OCI-LY7 (cell line): ENCODE measurements around the gene AGPAT2. TPM values are rescaled to one million over a fixed set of nuclear protein-coding genes. Genes with fewer than 3 reads are reported as not detected.
"Not testable (repeated sequence)": the region's sequence is repeated elsewhere in the genome, so short reads cannot be mapped to it uniquely, and the experiment has no call there.

ENCODE experiments used
- BruUV-seq: library from RNA; stranded (reverse); fragments of 400-500 nt; replicated peaks from 2 replicates; lab custom pipeline; 2021; lab: Mats Ljungman, UMichigan
- CTCF ChIA-PET: fragments of 300-600 bp; sonication (Branson Sonifier 250); formaldehyde crosslinking; loops from one replicate; lab custom pipeline; 2022; ENCODE audit warnings: antibody characterized with exemption; ENCODE audit not compliant: unreplicated experiment; lab: Charles Lee
- POLR2A ChIA-PET: fragments of 300-600 bp; sonication (Branson Sonifier 250); formaldehyde crosslinking; loops from one replicate; lab custom pipeline; 2022; ENCODE audit warnings: antibody characterized with exemption; lab: Charles Lee
- DNase-seq: peaks from one replicate; pipeline ENCODE4 v3.0.0-alpha.2; 2015; ENCODE audit warnings: low spot score
- H2AFZ ChIP-seq: fragments of 200-600 bp; sonication (generic), shearing (Covaris generic); 2 replicates; pipeline ENCODE4 v1.6.1; 2014; ENCODE audit warnings: mild to moderate bottlenecking, antibody characterized with exemption, low read length, moderate library complexity
- H3K27ac ChIP-seq: fragments of 200-600 bp; sonication (generic); 2 replicates; pipeline ENCODE4 v1.5.1; 2014; ENCODE audit warnings: mixed run types, low read depth, mild to moderate bottlenecking, moderate library complexity, low read length, inconsistent platforms; ENCODE audit not compliant: poor library complexity, severe bottlenecking
- H3K36me3 ChIP-seq: fragments of 200-600 bp; sonication (generic); 2 replicates; pipeline ENCODE4 v1.6.1; 2014; ENCODE audit warnings: mild to moderate bottlenecking, antibody characterized with exemption, low read length, moderate library complexity, mixed read lengths; ENCODE audit not compliant: insufficient read depth
- H3K4me1 ChIP-seq: fragments of 200-600 bp; sonication (generic); 2 replicates; pipeline ENCODE4 v1.5.1; 2014; ENCODE audit warnings: mild to moderate bottlenecking, low read length; ENCODE audit not compliant: insufficient read depth, poor library complexity, severe bottlenecking
- H3K4me2 ChIP-seq: fragments of 200-600 bp; sonication (generic); 2 replicates; pipeline ENCODE4 v1.6.1; 2014; ENCODE audit warnings: mild to moderate bottlenecking, low read length
- H3K4me3 ChIP-seq: fragments of 200-600 bp; sonication (generic); 2 replicates; pipeline ENCODE4 v1.5.1; 2014; ENCODE audit warnings: mild to moderate bottlenecking, low read depth, low read length; ENCODE audit not compliant: poor library complexity, severe bottlenecking
- H3K79me2 ChIP-seq: fragments of 200-600 bp; sonication (generic); 2 replicates; pipeline ENCODE4 v1.6.1; 2016; ENCODE audit warnings: low read depth, mild to moderate bottlenecking, low read length, moderate library complexity, mixed read lengths; ENCODE audit not compliant: insufficient read depth
- H3K9me2 ChIP-seq: fragments of 200-600 bp; sonication (generic); 2 replicates; pipeline ENCODE4 v1.6.1; 2016; ENCODE audit warnings: mild to moderate bottlenecking, low read length, mixed read lengths; ENCODE audit not compliant: insufficient read depth
- H3K9me3 ChIP-seq: fragments of 200-600 bp; sonication (generic); 2 replicates; pipeline ENCODE4 v1.6.1; 2014; ENCODE audit warnings: mild to moderate bottlenecking, mixed run types, low read length, mixed read lengths
- H4K20me1 ChIP-seq: fragments of 200-600 bp; sonication (generic); 2 replicates; pipeline ENCODE4 v1.6.1; 2014; ENCODE audit warnings: mild to moderate bottlenecking, antibody characterized with exemption, low read length, moderate library complexity, mixed read lengths; ENCODE audit not compliant: insufficient read depth
- CTCF ChIP-seq: fragments of 200-600 bp; sonication (generic); conservative IDR thresholded peaks from 2 replicates; pipeline ENCODE4 v1.5.1; 2014; ENCODE audit warnings: mild to moderate bottlenecking, antibody characterized with exemption, low read length, moderate library complexity, mixed read lengths
- EZH2phosphoT487 ChIP-seq: fragments of 200-600 bp; sonication (generic); IDR thresholded peaks from 2 replicates; pipeline ENCODE4 v1.6.1; 2018; ENCODE audit warnings: low read depth, borderline replicate concordance, mild to moderate bottlenecking, mixed run types, antibody characterized with exemption, low read length, moderate library complexity, mixed read lengths
- intact Hi-C: fragments of 100-400 bp; cut with micrococcal nuclease; formaldehyde crosslinking; loops from one replicate; pipeline ENCODE4 v1.10.0; 2022; ENCODE audit not compliant: unreplicated experiment
- total RNA-seq, 2 experiments: library from RNA; depleted of rRNA in 1 of 2; stranded (reverse); fragments of >200 nt in 1 of 2; shearing (Covaris generic) in 1 of 2; gene quantifications; 2 replicates each; pipeline ENCODE4 v1.2.3, GENCODE V29; 2014 to 2022

Gene AGPAT2
- total RNA-seq, 2 experiments from 2014 or later, result 18.3 to 20.8 TPM

GRCh38 chr9:136712690-136713544 lies 25.7 kb upstream of the AGPAT2 start:
- no peaks in the 10 kb centered on the region for H3K79me2 ChIP-seq
- DNase-seq, result no peak
- ChIA-PET CTCF (interaction anchor here (0.6 kb wide), 1 partner anchor 20 kb away, joined by 3 read pairs; no protein-coding TSS in a partner anchor), POLR2A (no interaction called here)
- H4K20me1 ChIP-seq, result no peaks in the 10 kb centered on the region
- BruUV-seq, result no TSS peak
- no peak overlapping the region for H2AFZ ChIP-seq
- TF ChIP-seq EZH2phosphoT487 (no peak), CTCF (no peak)
- H3K4me3 ChIP-seq, result peak overlapping the region; percentile 77
- H3K9me2 ChIP-seq, result no peaks in the 10 kb centered on the region
- peak overlapping the region; percentile 74 for H3K4me2 ChIP-seq
- H3K4me1 ChIP-seq, result peaks cover 9% of the 10 kb centered on the region
- no peaks in the 10 kb centered on the region for H3K9me3 ChIP-seq
- no peaks in the 10 kb centered on the region for H3K36me3 ChIP-seq
- intact Hi-C loops, result no loop called here
- no peak overlapping the region for H3K27ac ChIP-seq

GRCh38 chr9:136711751-136712689 lies 24.8 kb upstream of the AGPAT2 start, which contains the start of gene DIPK1B:
TSS of gene DIPK1B (plus strand) at chr9:136712572. CDS start at chr9:136712666, 94 bp downstream.
- intact Hi-C loops, result no loop called here
- H3K4me1 ChIP-seq, result peaks cover 9% of the 10 kb centered on the region
- H3K27ac ChIP-seq, result no peak within 1 kb of the TSS
- H3K79me2 ChIP-seq, result no peaks in the 10 kb centered on the region
- CTCF ChIA-PET, result interaction anchor here (0.6 kb wide), 1 partner anchor 21 kb away, joined by 3 read pairs; no protein-coding TSS in a partner anchor
- TF ChIP-seq EZH2phosphoT487 (no peak), CTCF (no peak)
- peak within 1 kb of the TSS; percentile 74 for H3K4me2 ChIP-seq
- no peaks in the 10 kb centered on the region for H4K20me1 ChIP-seq
- no peaks in the 10 kb centered on the region for H3K9me3 ChIP-seq
- H3K9me2 ChIP-seq, result no peaks in the 10 kb centered on the region
- no peaks in the 10 kb centered on the region for H3K36me3 ChIP-seq
- no peak within 1 kb of the TSS for H2AFZ ChIP-seq
- peak; percentile 62 for DNase-seq
- POLR2A ChIA-PET, result no interaction called here
- no TSS peak for BruUV-seq
- H3K4me3 ChIP-seq, result peak within 1 kb of the TSS; percentile 77

GRCh38 chr9:136711219-136711648 lies 24.0 kb upstream of the AGPAT2 start:
- H3K9me2 ChIP-seq, H3K9me3 ChIP-seq, H3K4me3 ChIP-seq, DNase-seq, H3K4me1 ChIP-seq, BruUV-seq, intact Hi-C loops, H3K4me2 ChIP-seq, H4K20me1 ChIP-seq, POLR2A ChIA-PET, H3K36me3 ChIP-seq, H3K79me2 ChIP-seq, CTCF ChIA-PET, H2AFZ ChIP-seq, H3K27ac ChIP-seq: not testable (repeated sequence)
